Neural progenitor cell (in vitro differentiated cells): ENCODE measurements around the gene IPCEF1. TPM values are rescaled to one million over a fixed set of nuclear protein-coding genes. Genes with fewer than 3 reads are reported as not detected.

Experiments
- DNase-seq: peaks from one replicate; pipeline ENCODE4 v3.0.0-alpha.2; 2016; ENCODE audit warnings: low spot score
- H2AFZ ChIP-seq: fragments of 200-600 bp; sonication (generic); replicated peaks from 2 replicates; pipeline ENCODE4 v1.6.1; 2016; ENCODE audit warnings: antibody characterized with exemption
- H3F3A ChIP-seq: fragments of 200-600 bp; sonication (generic); 2 replicates; pipeline ENCODE4 v1.6.1; 2016; ENCODE audit warnings: antibody characterized with exemption, low read depth
- H3K27ac ChIP-seq: fragments of 200-600 bp; sonication (generic); 2 replicates; pipeline ENCODE4 v1.5.1; 2016; ENCODE audit warnings: mild to moderate bottlenecking
- H3K27me3 ChIP-seq: fragments of 200-600 bp; sonication (generic); 2 replicates; pipeline ENCODE4 v1.6.1; 2016; ENCODE audit warnings: mild to moderate bottlenecking, moderate library complexity
- H3K36me3 ChIP-seq: fragments of 200-600 bp; sonication (generic); 2 replicates; pipeline ENCODE4 v1.5.1; 2016
- H3K4me1 ChIP-seq: fragments of 200-600 bp; sonication (generic); 2 replicates; pipeline ENCODE4 v1.6.1; 2016; ENCODE audit warnings: mixed run types
- H3K4me2 ChIP-seq: fragments of 200-600 bp; sonication (generic); 2 replicates; pipeline ENCODE4 v1.6.1; 2016
- H3K4me3 ChIP-seq: fragments of 200-600 bp; sonication (generic); 2 replicates; pipeline ENCODE4 v1.5.1; 2016
- H3K79me2 ChIP-seq: fragments of 200-600 bp; sonication (generic); 2 replicates; pipeline ENCODE4 v1.6.1; 2016; ENCODE audit warnings: low read depth
- H3K9ac ChIP-seq: fragments of 200-600 bp; sonication (generic); 2 replicates; pipeline ENCODE4 v1.6.1; 2016
- H3K9me3 ChIP-seq: fragments of 200-600 bp; sonication (generic); 2 replicates; pipeline ENCODE4 v1.5.1; 2016; ENCODE audit warnings: low read depth
- H4K20me1 ChIP-seq: fragments of 200-600 bp; sonication (generic); 2 replicates; pipeline ENCODE4 v1.6.1; 2016; ENCODE audit warnings: low read depth
- H3K27ac Mint-ChIP-seq: 3 replicates; pipeline ENCODE4 v1.8.0; 2021; ENCODE audit warnings: mixed read lengths
- H3K27me3 Mint-ChIP-seq: 2 replicates; pipeline ENCODE4 v1.8.0; 2022; ENCODE audit warnings: low read depth, mild to moderate bottlenecking, inconsistent platforms, moderate library complexity, mixed read lengths; ENCODE audit not compliant: insufficient read depth
- H3K36me3 Mint-ChIP-seq: 3 replicates; pipeline ENCODE4 v1.8.0; 2021; ENCODE audit warnings: mixed read lengths
- H3K4me1 Mint-ChIP-seq: 3 replicates; pipeline ENCODE4 v1.8.0; 2021; ENCODE audit warnings: mixed read lengths
- H3K4me3 Mint-ChIP-seq: 3 replicates; pipeline ENCODE4 v1.8.0; 2021; ENCODE audit warnings: mild to moderate bottlenecking, moderate library complexity, mixed read lengths
- H3K9me3 Mint-ChIP-seq: 3 replicates; pipeline ENCODE4 v1.8.0; 2020; ENCODE audit warnings: mixed read lengths
- EZH2 ChIP-seq: fragments of 200-600 bp; sonication (generic); IDR thresholded peaks from 2 replicates; pipeline ENCODE4 v1.6.1; 2017; ENCODE audit warnings: antibody characterized with exemption, mild to moderate bottlenecking, moderate library complexity
- EZH2phosphoT487 ChIP-seq: fragments of 200-600 bp; sonication (generic); IDR thresholded peaks from 2 replicates; pipeline ENCODE4 v1.6.1; 2017; ENCODE audit warnings: antibody characterized with exemption
- total RNA-seq: library from RNA; depleted of rRNA; stranded (reverse); fragments of >200 nt; gene quantifications from 2 replicates; pipeline ENCODE4 v1.2.3, GENCODE V29; 2015; ENCODE audit warnings: low replicate concordance
- TF ChIP-seq, protein P1 (sequence below): fragments of 200-600 bp; sonication (generic); IDR thresholded peaks from 2 replicates; pipeline ENCODE4 v1.5.1; 2017; ENCODE audit warnings: antibody characterized with exemption, mild to moderate bottlenecking

Gene IPCEF1
- total RNA-seq, 1 donor from 2014 or later, result 0.13 TPM

DNA sequence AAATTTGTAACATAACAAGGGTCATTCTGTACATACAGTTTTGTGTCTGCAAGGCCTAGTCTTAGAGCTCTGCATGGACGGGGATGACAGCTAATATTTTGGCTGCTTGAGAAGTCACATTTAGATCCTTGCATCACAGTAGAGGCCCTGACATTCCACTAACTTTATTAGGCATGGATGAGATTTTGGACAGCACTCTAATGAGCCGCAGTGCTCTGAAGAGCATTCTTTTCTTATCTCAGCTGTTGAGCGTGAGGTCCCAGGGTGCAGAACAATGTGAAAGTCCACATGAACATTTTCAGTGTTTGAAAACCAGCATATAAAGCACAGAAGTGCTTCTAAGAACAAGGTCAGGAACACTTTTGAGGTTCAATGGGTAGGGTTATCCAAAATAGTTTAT is 58.9 kb downstream of the IPCEF1 start:
- Mint-ChIP-seq H3K4me1 (peaks cover 17% of the 10 kb centered on the region), H3K4me3 (no peak overlapping the region), H3K36me3 (no peaks in the 10 kb centered on the region), H3K27me3 (peaks cover 9% of the 10 kb centered on the region), H3K27ac (no peak overlapping the region), H3K9me3 (no peaks in the 10 kb centered on the region)
- no peak overlapping the region for H2AFZ ChIP-seq
- no peak overlapping the region for H3K4me2 ChIP-seq
- no peaks in the 10 kb centered on the region for H3K4me1 ChIP-seq
- no peaks in the 10 kb centered on the region for H3K27me3 ChIP-seq
- H3K36me3 ChIP-seq, result no peaks in the 10 kb centered on the region
- no peaks in the 10 kb centered on the region for H3K9me3 ChIP-seq
- H3K9ac ChIP-seq, result no peak overlapping the region
- DNase-seq, result peak; percentile 18
- TF ChIP-seq, protein P1, sequence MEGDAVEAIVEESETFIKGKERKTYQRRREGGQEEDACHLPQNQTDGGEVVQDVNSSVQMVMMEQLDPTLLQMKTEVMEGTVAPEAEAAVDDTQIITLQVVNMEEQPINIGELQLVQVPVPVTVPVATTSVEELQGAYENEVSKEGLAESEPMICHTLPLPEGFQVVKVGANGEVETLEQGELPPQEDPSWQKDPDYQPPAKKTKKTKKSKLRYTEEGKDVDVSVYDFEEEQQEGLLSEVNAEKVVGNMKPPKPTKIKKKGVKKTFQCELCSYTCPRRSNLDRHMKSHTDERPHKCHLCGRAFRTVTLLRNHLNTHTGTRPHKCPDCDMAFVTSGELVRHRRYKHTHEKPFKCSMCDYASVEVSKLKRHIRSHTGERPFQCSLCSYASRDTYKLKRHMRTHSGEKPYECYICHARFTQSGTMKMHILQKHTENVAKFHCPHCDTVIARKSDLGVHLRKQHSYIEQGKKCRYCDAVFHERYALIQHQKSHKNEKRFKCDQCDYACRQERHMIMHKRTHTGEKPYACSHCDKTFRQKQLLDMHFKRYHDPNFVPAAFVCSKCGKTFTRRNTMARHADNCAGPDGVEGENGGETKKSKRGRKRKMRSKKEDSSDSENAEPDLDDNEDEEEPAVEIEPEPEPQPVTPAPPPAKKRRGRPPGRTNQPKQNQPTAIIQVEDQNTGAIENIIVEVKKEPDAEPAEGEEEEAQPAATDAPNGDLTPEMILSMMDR, result no peak
- TF ChIP-seq EZH2, result no peak
- no peak for TF ChIP-seq EZH2phosphoT487
- no peaks in the 10 kb centered on the region for H3K79me2 ChIP-seq
- H4K20me1 ChIP-seq, result no peaks in the 10 kb centered on the region
- no peaks in the 10 kb centered on the region for H3F3A ChIP-seq
- H3K27ac ChIP-seq, result no peak overlapping the region
- no peak overlapping the region for H3K4me3 ChIP-seq

DNA sequence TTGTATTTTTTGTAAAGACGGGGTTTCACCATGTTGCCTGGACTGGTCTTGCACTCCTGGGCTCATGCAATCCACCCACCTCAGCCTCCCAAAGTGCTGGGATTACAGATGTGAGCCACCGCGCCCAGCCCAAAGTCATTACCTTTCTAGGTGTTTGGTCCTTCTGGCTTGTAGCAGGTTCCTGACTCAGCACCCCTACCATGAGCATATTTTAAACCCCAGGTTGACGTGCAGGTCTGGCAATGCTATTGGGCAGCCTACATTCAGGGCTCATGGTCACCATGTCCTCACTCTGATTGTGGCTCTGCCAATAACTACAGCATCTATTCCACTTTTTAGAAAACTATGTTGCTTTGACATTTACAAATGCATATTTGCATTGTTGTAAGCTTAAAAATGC is 59.4 kb downstream of the IPCEF1 start:
- Histone ChIP-seq H3K36me3 (no peaks in the 10 kb centered on the region), H3K9me3 (no peaks in the 10 kb centered on the region), H3K27me3 (no peaks in the 10 kb centered on the region), H3F3A (no peaks in the 10 kb centered on the region), H3K27ac (no peak overlapping the region), H3K4me2 (no peak overlapping the region), H3K9ac (no peak overlapping the region), H3K4me3 (no peak overlapping the region), H3K79me2 (no peaks in the 10 kb centered on the region), H4K20me1 (no peaks in the 10 kb centered on the region), H2AFZ (no peak overlapping the region), H3K4me1 (no peaks in the 10 kb centered on the region)
- no peaks in the 10 kb centered on the region for H3K9me3 Mint-ChIP-seq
- no peaks in the 10 kb centered on the region for H3K36me3 Mint-ChIP-seq
- H3K4me3 Mint-ChIP-seq, result no peak overlapping the region
- peaks cover 9% of the 10 kb centered on the region for H3K27me3 Mint-ChIP-seq
- H3K27ac Mint-ChIP-seq, result no peak overlapping the region
- TF ChIP-seq, protein P1, result no peak
- no peak for DNase-seq
- H3K4me1 Mint-ChIP-seq, result peaks cover 17% of the 10 kb centered on the region

GRCh38 chr6:154295733-154296132 is 60.9 kb downstream of the IPCEF1 start:
- Histone ChIP-seq H3K4me2 (no peak overlapping the region), H2AFZ (no peak overlapping the region), H3F3A (no peaks in the 10 kb centered on the region), H3K27me3 (no peaks in the 10 kb centered on the region), H3K27ac (no peak overlapping the region), H3K4me1 (no peaks in the 10 kb centered on the region), H3K79me2 (no peaks in the 10 kb centered on the region), H3K9ac (no peak overlapping the region), H3K4me3 (no peak overlapping the region), H4K20me1 (no peaks in the 10 kb centered on the region), H3K9me3 (no peaks in the 10 kb centered on the region), H3K36me3 (no peaks in the 10 kb centered on the region)
- no peak for DNase-seq
- H3K27me3 Mint-ChIP-seq, result peaks cover 9% of the 10 kb centered on the region
- no peaks in the 10 kb centered on the region for H3K9me3 Mint-ChIP-seq
- H3K27ac Mint-ChIP-seq, result no peak overlapping the region
- no peaks in the 10 kb centered on the region for H3K36me3 Mint-ChIP-seq
- no peak overlapping the region for H3K4me3 Mint-ChIP-seq
- no peak for TF ChIP-seq EZH2
- TF ChIP-seq, protein P1, result no peak
- no peak for TF ChIP-seq EZH2phosphoT487
- H3K4me1 Mint-ChIP-seq, result peaks cover 17% of the 10 kb centered on the region
